DOHH2 (cell line): ENCODE measurements around the gene ZSCAN5A.

ENCODE experiments used
- CTCF ChIP-seq: fragments of 200-600 bp; sonication (generic); IDR thresholded peaks from one replicate; pipeline ENCODE4 v1.5.1; 2014; ENCODE audit warnings: antibody characterized with exemption, mild to moderate bottlenecking, low read depth, low read length; ENCODE audit not compliant: poor library complexity, severe bottlenecking
- EZH2phosphoT487 ChIP-seq: fragments of 200-600 bp; sonication (generic); IDR thresholded peaks from 2 replicates; pipeline ENCODE4 v1.6.1; 2017; ENCODE audit warnings: borderline replicate concordance, mild to moderate bottlenecking, antibody characterized with exemption, low read length, moderate library complexity, mixed read lengths

GRCh38 chr19:56308792-56309191, 5.8 kb downstream of the ZSCAN5A start:
- TF ChIP-seq CTCF: no peak
- TF ChIP-seq EZH2phosphoT487: no peak
